ENCODE results near the gene EMX2. TPM values are rescaled to one million over a fixed set of nuclear protein-coding genes. Genes with fewer than 3 reads are reported as not detected.
"Not testable (repeated sequence)": the region's sequence is repeated elsewhere in the genome, so short reads cannot be mapped to it uniquely, and the experiment has no call there.

The EMX2 gene
- polyA plus RNA-seq, 3 donors = 146 to 198 (median 168) TPM

DNA sequence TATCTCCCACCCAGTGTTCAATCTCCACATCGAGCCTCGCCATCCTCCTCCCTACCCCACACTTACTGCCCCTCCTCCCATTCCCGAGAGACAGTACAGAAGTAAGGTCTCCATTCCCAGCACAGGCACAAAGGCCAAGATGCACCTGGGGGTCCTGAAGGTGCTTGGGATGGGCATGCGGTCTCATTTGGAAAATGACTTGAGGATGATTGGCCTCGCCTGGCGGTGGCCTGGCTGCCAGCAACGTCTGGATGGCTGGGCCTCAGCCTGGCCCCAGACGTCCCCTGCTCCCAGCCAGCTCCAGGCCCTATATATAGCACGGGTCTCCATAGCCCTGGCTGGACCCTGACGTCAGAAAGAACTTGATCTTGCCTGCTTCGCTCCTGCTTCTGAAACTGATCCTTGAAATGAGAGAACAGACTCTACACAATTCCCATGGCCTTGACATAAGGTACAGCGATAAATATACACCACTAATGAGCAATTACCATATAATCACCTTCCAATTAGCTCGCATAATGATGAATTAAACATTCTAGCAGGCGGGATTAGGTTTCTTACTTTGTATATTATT is 11.8 kb downstream of the EMX2 start:
- no peak for DNase-seq

DNA sequence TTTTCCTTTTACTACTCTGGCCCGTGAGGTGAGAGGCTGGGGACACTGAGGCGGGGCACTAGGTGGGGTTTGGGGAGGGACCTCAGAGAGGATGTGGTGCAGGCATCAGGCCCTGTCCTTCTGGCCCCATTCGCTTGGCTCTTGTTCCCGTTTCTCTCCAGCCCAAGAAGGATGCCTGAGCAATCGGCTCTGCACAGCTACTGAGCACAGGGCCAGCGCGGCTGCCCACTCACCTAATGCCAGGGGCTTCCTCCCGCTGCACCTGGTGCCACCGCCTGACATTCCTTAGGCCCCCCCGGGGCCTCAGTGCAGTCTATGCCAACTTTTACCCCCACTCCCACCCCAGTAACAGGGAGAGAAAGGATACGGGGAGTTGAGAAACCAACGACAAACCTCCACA is 12.5 kb downstream of the EMX2 start:
- DNase-seq = no peak

DNA sequence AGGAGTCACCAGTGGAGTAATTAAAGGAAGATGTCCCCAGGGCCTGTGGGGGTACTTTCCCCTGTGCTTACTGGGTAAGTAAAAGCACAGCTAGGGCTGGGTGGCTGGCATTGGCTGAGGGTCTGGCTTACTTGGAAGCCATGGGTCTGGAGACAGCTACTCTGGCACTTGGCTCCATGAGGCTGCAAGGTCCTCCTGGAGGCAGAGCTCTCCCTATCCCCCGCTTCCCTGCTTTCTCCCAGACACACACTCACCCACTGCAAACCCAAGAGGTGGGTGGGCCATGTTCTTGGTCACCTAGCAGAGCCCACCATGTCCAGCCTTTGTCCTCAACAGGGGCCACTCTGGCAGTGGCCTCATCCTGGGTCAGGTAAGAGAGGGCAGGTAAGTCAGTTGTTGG is 13.3 kb downstream of the EMX2 start:
- no peak for DNase-seq

DNA sequence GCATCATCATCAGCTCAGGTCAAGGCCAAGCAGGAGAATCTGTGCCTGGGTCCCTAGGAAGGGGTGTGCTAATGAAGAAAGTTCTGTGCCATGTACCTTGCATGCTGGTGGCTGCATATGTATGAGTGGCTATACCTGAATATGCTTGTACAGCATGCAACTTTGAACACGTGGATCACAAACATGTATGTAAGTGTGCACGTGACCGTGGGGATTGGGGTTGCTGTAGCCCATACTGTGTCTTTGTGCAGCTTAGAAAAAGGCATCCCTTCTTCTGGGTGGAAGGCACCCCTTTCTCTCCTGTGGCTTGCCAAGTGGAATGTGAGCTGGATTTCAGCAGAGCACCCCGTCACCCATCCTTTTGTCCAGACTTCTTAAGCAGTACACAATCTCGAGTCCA is 13.8 kb downstream of the EMX2 start:
- no peak for DNase-seq

DNA sequence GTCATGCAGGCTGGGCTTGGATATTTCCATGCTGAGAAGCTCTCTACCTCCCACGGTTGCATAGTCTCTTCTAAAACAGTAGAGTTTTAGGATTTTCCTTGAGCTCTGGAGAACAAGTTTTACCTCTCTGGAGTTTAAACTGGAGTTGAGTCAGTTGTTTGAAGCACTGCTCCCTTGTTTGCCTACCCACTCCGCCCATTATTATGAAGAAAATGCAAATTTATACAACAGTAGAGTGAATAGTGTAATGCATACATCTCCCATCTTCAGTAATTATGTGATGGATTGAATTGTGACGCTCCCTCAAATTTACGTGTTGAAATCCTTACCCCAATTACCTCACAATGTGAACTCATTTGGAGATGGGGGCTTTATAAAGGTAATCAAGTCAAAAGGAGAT is 17.2 kb downstream of the EMX2 start:
- no peak for DNase-seq

DNA sequence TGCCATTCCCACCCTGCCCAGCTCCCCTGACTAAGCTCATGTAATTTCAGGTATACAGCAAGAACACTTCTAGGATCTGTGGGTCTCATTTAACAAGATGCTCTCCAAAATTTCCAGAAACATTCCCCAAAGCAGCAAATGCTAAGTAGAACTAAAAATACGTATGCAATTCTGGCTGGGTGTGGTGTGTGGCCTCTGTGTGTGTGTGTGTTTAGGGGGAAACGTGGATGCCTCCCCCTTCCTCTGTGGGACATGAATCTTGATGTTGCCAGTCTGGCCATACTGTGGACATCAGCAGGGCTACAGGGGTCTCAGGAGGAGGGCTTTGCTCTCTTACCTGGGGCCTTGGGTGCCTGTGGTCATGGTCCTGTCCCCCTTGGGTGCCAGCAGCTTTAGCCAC is 18.4 kb downstream of the EMX2 start:
- no peak for DNase-seq

DNA sequence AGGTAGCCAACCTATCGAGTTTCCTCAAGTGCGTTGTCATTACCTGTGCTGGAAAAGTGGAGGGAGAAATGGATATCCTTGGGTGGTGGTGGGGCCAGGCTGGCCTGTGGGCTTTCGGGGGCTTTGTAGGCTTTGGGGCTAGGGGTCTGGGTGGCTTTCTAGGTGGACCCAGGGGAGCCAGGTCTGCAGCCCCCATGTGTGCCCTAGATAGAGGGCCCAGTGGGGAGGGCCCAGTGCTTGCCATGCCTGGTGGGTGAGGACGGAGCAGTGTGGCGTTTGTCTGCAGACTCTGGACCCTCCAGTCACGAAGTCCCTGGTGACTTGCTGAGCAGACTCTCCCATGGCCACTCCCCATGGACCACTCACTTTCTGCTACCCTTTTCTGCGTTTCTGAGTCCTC is 19.7 kb downstream of the EMX2 start:
- no peak for DNase-seq

DNA sequence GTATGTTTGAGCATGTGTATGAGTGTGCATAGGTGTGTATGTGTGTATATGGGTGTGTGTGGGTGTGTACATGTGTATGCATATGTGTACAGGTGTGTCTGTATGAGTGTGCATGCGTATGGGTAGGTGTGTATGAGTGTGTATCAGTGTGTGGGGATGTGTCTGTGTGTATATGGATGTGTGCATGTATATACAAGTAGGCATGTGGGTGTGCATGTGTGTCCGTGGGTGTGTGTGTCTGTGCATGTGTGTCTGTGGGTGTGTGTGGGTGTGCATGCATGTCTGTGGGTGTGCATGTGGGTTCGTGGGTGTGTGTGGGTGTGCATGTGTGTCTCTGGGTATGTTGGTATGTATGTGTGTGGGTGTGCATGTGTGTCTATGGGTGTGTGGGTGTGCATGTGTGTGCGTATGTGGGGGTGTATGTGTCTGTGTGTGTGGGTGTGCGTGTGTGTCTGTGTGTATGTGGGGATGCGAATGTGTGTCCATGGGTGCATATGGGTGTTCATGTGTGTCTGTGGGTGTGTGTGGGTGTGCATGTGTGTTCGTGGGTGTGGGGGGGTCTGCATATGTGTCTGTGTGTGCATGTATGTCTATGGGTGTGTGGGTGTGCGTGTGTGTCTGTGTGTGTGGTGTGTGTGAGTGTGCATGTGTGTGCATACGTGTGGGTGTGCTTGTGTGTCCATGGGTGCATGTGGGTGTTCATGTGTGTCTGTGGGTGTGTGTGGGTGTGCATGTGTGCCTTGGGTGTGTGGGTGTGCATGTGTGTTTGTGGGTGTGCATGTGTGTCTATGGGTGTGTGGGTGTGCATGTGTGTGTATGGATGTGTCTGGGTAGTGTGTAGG is 20.6 kb downstream of the EMX2 start:
- no peak for DNase-seq

DNA sequence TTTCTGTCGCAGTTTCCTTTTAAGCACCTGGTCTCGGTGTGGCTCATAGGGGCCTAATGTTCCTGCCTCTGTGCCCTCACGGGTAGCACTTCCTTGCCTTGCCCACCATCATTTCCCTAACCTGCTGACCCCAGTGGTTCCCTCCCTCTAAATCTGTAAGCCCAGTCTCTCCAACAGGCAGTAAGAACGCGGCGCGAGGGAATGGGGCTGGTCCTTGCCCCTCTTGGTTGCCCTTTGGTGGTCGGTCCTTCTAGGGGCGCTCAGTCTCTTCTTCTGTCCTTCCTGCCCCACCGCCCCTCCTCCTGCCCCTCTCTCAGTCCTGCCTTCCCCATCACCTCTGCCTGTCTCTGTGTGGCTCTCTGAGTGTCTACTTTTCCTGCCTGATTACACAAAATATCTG is 21.2 kb downstream of the EMX2 start:
- DNase-seq = no peak

DNA sequence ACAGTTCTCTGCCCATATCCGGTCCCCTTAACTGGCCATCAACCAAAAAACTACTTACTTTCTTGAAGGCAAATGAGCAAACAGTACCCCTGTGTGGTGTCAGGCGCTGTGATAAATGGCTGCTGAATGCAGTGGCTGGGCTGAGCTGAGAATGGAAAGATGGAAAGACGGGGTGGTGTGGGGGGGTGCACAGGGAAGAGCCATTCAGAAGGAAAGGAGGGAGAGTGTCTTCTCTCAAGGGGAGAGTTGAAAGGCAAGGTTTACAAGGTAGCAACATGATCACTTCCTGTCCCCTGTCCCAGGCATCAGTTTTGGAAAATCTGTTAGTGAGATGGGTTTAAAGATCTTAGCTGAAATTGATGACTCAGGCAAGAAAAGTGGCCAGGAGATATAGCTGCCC is 22.5 kb downstream of the EMX2 start:
- no peak for DNase-seq

DNA sequence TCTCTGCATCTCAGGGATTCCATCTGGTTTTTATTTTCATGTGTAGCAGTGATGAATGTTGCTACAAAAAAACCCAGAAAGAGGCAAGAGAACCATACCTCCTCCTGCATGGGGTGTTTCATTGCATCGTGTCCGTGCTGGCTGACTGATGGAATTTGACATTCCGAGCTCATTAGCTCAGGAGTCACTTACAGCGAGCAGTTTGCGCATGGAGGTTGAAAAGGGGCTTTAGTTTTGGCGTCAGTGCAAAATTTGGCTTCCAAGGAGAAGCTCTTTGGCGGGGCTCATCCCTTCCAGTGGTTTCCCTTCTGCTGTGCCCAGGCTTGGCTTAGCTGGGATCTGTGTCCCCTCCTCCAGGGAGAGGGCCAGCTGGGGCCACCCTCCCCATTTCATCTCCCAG is 25.8 kb downstream of the EMX2 start:
- no peak for DNase-seq

DNA sequence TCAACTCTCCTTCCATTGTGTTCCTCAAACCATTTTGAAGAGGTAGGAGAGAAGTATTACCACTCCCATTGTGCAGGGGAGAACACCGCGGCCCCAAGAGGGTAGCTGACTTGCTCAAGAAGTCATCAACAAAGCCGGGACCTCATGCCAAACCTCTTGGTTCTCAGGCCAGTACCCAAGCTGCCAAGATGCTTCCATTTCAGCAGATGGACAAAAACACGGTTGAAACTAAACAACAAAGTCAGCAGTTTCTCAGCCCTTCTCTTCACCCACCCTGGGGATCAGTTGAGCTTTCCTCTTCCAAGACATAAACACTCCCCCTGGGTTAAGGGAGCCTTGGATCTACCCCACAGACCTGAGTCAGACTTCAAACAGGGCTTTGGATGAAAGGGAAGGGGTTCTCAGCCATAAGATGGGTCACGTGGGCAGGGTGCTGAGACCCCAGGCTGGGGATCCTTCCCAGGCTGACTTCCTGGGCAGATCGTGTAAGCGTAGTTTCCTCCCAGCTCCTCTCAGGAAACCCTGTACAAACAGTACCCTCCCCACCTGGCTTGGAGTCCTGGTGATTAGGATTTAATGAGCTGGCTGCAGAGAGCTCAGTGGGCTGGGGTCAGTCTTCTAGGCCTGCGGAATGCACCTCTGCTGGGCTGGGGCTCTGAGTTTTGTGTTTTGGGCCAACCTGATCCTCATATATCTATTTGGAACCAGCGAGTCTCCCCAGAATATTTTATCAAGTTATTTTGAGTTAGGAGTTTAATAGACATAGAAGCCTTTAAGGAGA is 27.3 kb downstream of the EMX2 start:
- no peak for DNase-seq

DNA sequence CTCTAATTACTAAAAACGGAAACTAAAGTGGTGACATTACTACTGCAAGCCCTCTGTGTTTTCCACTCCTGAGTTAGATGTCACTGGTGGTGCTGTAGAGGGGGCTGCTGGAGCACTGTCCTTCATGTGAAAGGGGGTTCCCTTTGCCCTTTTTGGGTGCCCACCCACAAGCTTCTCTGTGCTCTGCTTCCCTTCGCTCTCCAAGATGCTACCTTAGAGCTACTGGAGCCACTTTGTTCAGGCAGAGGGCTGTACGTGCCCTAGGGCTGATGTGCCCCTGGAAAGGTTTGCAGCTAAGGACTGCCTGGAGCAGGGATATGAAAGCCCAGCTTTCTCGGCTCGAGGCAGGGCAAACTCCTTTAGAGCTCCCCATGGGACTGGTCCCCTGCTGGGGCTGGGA is 28.3 kb downstream of the EMX2 start:
- DNase-seq = no peak

DNA sequence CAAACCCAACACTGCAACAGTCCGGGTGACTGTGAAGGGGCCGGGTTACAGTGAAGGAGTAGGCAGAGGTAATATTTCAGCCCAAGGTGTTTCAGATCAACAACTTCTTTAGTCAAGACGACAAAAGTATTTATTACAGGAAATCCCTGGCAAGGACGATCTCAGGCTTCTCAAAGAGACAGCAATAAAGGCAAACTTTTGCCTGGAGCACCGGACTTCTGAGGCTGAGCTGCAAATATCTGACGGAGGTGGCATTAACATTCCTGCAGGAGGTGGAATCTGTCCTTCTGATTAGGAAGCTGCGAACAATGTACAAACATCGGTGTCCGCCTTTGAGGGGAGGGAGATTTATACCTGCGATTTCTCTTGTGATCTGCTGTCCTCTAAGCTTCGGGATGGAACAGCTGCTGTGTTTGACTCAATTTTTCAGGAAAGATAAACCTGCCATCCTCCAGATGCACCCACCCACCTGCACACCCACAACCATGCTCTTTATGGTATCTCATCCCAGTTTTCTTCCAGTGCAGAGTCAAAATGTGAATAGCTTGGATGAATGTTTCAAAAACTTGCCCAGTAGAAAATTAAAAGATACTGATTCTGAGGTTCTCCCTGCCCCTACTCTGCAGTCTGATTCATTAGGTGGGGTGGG is 32.1 kb downstream of the EMX2 start:
- DNase-seq = no peak

DNA sequence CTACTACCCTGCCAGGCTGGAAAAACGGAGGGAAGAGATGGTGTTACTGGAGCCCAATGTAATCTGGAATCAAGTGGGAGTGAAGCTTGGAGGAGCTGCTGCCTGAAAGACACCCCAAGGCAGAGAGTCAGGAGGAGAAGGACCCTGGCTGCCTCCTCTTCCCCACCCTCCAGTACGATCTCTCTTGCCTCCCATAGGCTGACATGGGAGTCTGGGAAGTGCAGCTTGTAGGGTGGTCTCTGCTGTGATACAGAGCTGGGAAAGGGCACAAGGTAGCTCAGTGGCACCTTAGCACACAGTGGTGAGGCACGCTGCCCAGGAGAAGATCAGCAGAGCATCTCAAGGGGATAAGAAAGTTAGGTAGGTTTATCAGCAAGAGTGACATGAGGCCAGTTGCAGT is 35.9 kb downstream of the EMX2 start:
- no peak for DNase-seq

DNA sequence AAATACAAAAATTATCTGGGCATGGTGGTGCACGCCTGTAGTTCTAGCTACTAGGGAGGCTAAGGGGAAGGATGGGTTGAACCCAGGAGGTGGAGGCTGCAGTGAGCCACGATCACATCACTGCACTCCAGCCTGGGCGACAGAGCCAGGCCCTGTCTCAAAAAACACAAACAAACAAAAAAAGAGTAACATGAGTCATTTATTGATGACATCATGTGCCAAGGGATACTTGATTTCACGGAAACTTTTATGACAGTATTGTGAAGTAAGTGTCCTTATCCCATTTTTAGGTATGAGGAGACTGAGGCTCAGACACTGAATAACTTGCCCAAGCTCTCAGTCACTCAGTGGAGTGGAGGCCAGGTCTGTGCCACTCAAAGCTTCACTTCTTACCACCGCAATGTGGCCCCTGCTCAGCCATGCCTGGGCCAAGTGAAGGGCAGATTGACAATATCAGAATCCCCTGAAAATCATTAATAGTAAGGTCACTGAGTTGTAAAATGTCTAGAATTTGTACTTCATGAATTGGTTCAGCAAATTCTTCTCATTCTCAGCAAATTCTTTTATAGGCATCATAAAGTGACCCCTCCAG is 36.5 kb downstream of the EMX2 start:
- DNase-seq = no peak

DNA sequence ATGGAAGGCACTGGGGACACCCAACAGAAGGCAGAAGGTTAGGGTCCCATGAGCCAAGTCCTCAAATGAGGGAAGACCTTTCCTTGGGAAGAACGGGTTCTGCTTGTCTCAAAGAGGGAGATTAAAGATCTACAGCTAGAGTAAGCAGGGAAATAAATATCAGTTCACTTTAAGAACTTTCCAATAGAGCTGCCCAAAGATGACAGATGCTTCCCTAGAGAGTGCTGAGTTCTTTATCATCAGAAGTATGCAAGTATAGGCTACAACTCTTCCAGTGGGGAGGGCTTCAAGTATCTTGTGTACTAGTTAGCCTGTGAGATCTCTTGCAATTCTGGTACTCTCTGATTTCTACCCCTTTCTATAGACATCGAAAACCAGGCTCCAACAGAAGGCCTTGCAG is 39.4 kb downstream of the EMX2 start:
- DNase-seq = no peak

DNA sequence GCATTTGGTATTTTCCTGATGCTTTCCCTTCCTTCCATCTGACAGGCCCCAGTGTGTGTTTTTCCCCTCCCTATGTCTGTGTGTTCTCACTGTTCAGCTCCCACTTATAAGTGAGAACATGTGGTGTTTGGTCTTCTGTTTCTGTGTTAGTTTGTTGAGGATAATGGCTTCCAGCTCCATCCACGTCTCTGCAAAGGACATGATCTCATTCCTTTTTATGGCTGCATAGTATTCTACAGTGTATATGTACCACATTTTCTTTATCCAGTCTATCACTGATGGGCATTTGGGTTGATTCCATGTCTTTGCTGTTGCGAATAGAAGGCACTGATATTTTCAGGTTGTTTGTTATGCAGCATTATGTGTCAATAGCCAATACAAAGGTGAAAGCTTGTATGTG is 42.3 kb downstream of the EMX2 start:
- not testable (repeated sequence) for DNase-seq

DNA sequence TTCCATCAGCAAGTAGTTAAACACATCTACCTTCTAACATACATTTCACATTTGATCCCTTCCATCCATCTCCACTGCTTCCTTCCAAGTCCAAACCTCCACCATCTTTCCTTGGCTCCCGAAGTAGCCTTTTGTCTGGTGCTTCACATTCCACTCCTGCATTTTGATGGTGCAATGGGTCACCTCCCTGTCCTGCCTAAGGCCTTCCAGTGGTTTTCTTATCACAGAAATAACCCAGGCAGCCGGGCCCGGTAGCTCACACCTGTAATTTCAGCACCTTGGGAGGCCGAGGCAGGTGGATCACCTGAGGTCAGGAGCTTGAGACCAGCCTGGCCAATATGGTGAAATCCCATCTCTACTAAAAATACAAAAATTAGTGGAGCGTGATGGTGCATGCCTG is 44.5 kb downstream of the EMX2 start:
- no peak for DNase-seq

DNA sequence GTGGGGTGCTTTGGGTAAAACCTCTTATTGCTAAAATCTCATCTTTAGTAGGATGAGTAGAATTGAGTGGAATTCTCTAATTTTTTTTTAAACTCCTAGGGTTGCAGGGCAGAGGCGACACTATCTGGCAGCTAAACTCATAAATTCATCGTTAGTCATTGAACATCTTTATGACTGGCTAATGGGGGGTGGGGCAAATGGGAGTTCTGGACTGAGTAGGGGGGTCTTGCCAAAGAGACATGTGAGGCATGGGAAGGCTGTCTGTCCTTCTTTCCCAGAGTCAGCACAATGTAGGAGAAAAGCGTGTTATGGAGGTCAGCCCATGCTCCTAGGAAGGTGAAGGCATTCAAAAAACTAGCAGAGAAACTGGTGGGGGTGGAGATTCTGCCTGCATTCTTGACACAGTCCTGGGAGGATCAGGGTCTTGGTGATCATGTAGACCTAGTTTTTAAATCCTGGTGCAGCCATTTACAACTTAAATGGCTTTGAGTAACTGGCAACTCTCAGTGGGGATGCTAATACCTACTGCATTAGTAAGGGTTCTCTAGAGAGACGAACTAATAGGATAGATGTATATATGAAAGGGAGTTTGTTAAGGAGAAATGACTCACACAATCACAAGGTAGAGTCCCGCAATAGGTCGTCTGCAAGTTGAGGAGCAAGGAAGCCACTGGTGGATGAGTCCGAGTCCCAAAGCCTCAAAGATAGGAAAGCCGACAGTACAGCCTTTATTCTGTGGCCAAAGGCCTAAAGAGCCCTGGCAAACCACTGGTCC is 47.7 kb downstream of the EMX2 start:
- no peak for DNase-seq

DNA sequence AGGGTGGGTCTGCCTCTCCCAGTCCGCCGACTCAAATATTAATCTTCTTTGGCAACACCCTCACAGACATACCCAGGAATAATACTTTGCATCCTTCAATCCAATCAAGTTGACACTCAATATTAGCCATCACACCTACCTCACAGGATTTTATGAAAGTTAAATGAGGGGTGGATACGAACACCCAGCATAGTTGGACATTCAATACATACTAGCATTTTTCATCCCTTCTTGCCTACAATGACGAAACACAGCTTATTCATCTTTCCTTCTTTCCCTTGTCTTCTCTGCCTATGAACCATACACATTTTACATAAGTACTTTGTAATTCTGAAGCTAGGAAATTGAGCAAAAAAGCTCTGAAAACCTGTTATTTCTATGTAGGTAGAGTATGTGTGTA is 48.5 kb downstream of the EMX2 start:
- no peak for DNase-seq

All from renal pelvis (tissue), 4 donors.